Small intestine (tissue), 7 donors: ENCODE data around the gene ABCE1. TPM values are rescaled to one million over a fixed set of nuclear protein-coding genes. Genes with fewer than 3 reads are reported as not detected.

Experiments used
- DNase-seq, 2 donors: peaks; one replicate each; pipeline versions ENCODE4 v3.0.0 to v3.0.0-alpha.2; 2013
- FAIRE-seq: peaks from 2 replicates; lab custom pipeline; 2012; peaks lifted over from hg19 to GRCh38; lab: Jason Lieb, UNC
- H3K27ac ChIP-seq, 3 donors: one replicate each; pipeline ENCODE4 v1.5.1; 2013; ENCODE audit warnings: low read length in 2 of 3, mild to moderate bottlenecking in 2 of 3, control low read depth in 1 of 3, inconsistent platforms in 1 of 3, low read depth in 1 of 3, moderate library complexity in 1 of 3
- H3K27me3 ChIP-seq, 3 donors: one replicate each; pipeline ENCODE4 v1.6.1; 2013; ENCODE audit warnings: low read length in 3 of 3, inconsistent platforms in 1 of 3; ENCODE audit not compliant: control insufficient read depth in 3 of 3, insufficient read depth in 3 of 3
- H3K36me3 ChIP-seq, 3 donors: one replicate each; pipeline ENCODE4 v1.6.1; 2013; ENCODE audit warnings: low read length in 3 of 3, inconsistent platforms in 1 of 3, low read depth in 1 of 3, mild to moderate bottlenecking in 1 of 3, moderate library complexity in 1 of 3; ENCODE audit not compliant: control insufficient read depth in 3 of 3, insufficient read depth in 2 of 3
- H3K4me1 ChIP-seq, 3 donors: one replicate each; pipeline ENCODE4 v1.6.1; 2013; ENCODE audit warnings: low read length in 2 of 3, inconsistent platforms in 1 of 3, low read depth in 1 of 3, mild to moderate bottlenecking in 1 of 3, moderate library complexity in 1 of 3; ENCODE audit not compliant: control insufficient read depth in 3 of 3, insufficient read depth in 2 of 3
- H3K4me3 ChIP-seq, 3 donors: one replicate each; pipeline ENCODE4 v1.5.1; 2013; ENCODE audit warnings: low read length in 3 of 3, control low read depth in 1 of 3, inconsistent platforms in 1 of 3, low read depth in 1 of 3, mild to moderate bottlenecking in 1 of 3, moderate library complexity in 1 of 3
- H3K9me3 ChIP-seq, 2 donors: one replicate each; pipeline ENCODE4 v1.6.1; 2013; ENCODE audit warnings: low read depth in 1 of 2, low read length in 1 of 2; ENCODE audit not compliant: control insufficient read depth in 2 of 2, insufficient read depth in 1 of 2
- WGBS, 3 donors: extraction: QIAGEN DNeasy Blood & Tissue Kit; methylation state at CpG; one replicate each; pipeline ENCODE4 v1.1.7; 2013; 5-methylcytosine and 5-hydroxymethylcytosine counted together
- polyA plus RNA-seq, 4 donors: library from polyadenylated mRNA; stranded (reverse) in 3 of 4; unstranded in 1 of 4; fragments of 200-250 nt in 3 of 4; fragments of 120-200 nt in 1 of 4; gene quantifications; one replicate each; pipeline versions ENCODE4 v1.2.1 to v1.2.3, GENCODE V29; 2013
- donor health status: healthy with polysubstance abuse.
- donor health status: control.
- donor health status: control.
- donor health status: Bipolar disorder and iron deficiency.
- donor health status: healthy.

Gene ABCE1
- polyA plus RNA-seq, 4 donors, result 7.8 to 52.9 (median 21.4) TPM

GRCh38 chr4:145093638-145094037 lies 4.5 kb upstream of the ABCE1 start:
- Histone ChIP-seq H3K4me3 (no peak overlapping the region), H3K9me3 (peaks cover 0 to 5% of the 10 kb centered on the region in 2 donors), H3K27ac (no peak overlapping the region), H3K36me3 (peaks cover 4 to 12% (median 11%) of the 10 kb centered on the region in 3 donors), H3K27me3 (no peaks in the 10 kb centered on the region), H3K4me1 (peaks cover 3 to 6% (median 3%) of the 10 kb centered on the region in 3 donors)
- DNase-seq, result no peak
- FAIRE-seq, result no peak
- 97 to 100% (median 98%) methylated on average over 2 of the region's 2 CpGs for WGBS, 3 donors

- DNase-seq, result no peak
- Histone ChIP-seq H3K36me3 (peaks cover 4 to 9% (median 9%) of the 10 kb centered on the region in 3 donors), H3K27ac (peak overlapping the region; percentile 88 to 98 (median 98)), H3K4me3 (peak overlapping the region; percentile 68 to 93 (median 70)), H3K27me3 (no peaks in the 10 kb centered on the region), H3K9me3 (peaks cover 0 to 5% of the 10 kb centered on the region in 2 donors), H3K4me1 (peaks cover 3 to 11% (median 9%) of the 10 kb centered on the region in 3 donors)
- 6 to 10% (median 7%) methylated on average over 10 of the region's 10 CpGs for WGBS, 3 donors
- FAIRE-seq, result no peak
Measured at GRCh38 chr4:145097331-145097820, 735 bp upstream of the ABCE1 start.

GRCh38 chr4:145098675-145099037 lies 545 bp downstream of the ABCE1 start:
- 0 to 1% (median 0%) methylated on average over 9 of the region's 9 CpGs for WGBS, 3 donors
- H3K4me3 ChIP-seq, result peak overlapping the region; percentile 68 to 93 (median 70)
- FAIRE-seq (no peak), DNase-seq (peak; percentile 55 to 78)
- peaks cover 4 to 7% (median 6%) of the 10 kb centered on the region in 3 donors for H3K36me3 ChIP-seq
- H3K27me3 ChIP-seq, result no peaks in the 10 kb centered on the region
- H3K27ac ChIP-seq, result peak overlapping the region; percentile 88 to 98 (median 98)
- H3K4me1 ChIP-seq, result peaks cover 3 to 13% (median 9%) of the 10 kb centered on the region in 3 donors
- H3K9me3 ChIP-seq, result peaks cover 0 to 5% of the 10 kb centered on the region in 2 donors

GRCh38 chr4:145099653-145100052 lies 1.5 kb downstream of the ABCE1 start:
- Histone ChIP-seq H3K27ac (no peak overlapping the region), H3K9me3 (no peaks in the 10 kb centered on the region), H3K4me1 (peaks cover 3 to 13% (median 9%) of the 10 kb centered on the region in 3 donors), H3K36me3 (peaks cover 0 to 5% (median 2%) of the 10 kb centered on the region in 3 donors), H3K27me3 (no peaks in the 10 kb centered on the region), H3K4me3 (no peak overlapping the region)
- 14 to 18% (median 18%) methylated on average over 5 of the region's 5 CpGs for WGBS, 3 donors
- DNase-seq (peak in 1 of 2 donors; percentile 8), FAIRE-seq (no peak)

- H3K4me1 ChIP-seq, result peaks cover 3 to 13% (median 9%) of the 10 kb centered on the region in 3 donors
- H3K36me3 ChIP-seq, result peaks cover 0 to 5% (median 0%) of the 10 kb centered on the region in 3 donors
- WGBS, 3 donors, result 92 to 98% (median 95%) methylated on average over 1 of the region's 1 CpG
- no peak for FAIRE-seq
- no peak overlapping the region for H3K27ac ChIP-seq
- no peak overlapping the region for H3K4me3 ChIP-seq
- DNase-seq, result no peak
- H3K9me3 ChIP-seq, result no peaks in the 10 kb centered on the region
- no peaks in the 10 kb centered on the region for H3K27me3 ChIP-seq
Measured at GRCh38 chr4:145101091-145101490, 3.0 kb downstream of the ABCE1 start.

- Histone ChIP-seq H3K27ac (no peak overlapping the region), H3K27me3 (no peaks in the 10 kb centered on the region), H3K36me3 (peaks cover 0 to 2% (median 0%) of the 10 kb centered on the region in 3 donors), H3K4me3 (no peak overlapping the region), H3K9me3 (no peaks in the 10 kb centered on the region), H3K4me1 (peaks cover 0 to 11% (median 2%) of the 10 kb centered on the region in 3 donors)
- FAIRE-seq, result no peak
- WGBS, 3 donors, result 82 to 91% (median 84%) methylated on average over 2 of the region's 2 CpGs
- no peak for DNase-seq
Measured at GRCh38 chr4:145102619-145103018, 4.5 kb downstream of the ABCE1 start.

- H3K9me3 ChIP-seq, result no peaks in the 10 kb centered on the region
- no peak overlapping the region for H3K27ac ChIP-seq
- H3K27me3 ChIP-seq, result no peaks in the 10 kb centered on the region
- no peak overlapping the region for H3K4me3 ChIP-seq
- no peak for FAIRE-seq
- no peak for DNase-seq
- peaks cover 0 to 11% (median 2%) of the 10 kb centered on the region in 3 donors for H3K4me1 ChIP-seq
- WGBS, 3 donors, result 80 to 96% (median 83%) methylated on average over 3 of the region's 3 CpGs
- H3K36me3 ChIP-seq, result peaks cover 2 to 4% (median 2%) of the 10 kb centered on the region in 3 donors
Measured at GRCh38 chr4:145103496-145103895, 5.4 kb downstream of the ABCE1 start.

- Histone ChIP-seq H3K27me3 (no peaks in the 10 kb centered on the region), H3K9me3 (no peaks in the 10 kb centered on the region), H3K4me1 (peaks cover 0 to 2% (median 0%) of the 10 kb centered on the region in 3 donors), H3K27ac (no peak overlapping the region), H3K4me3 (no peak overlapping the region), H3K36me3 (peaks cover 2 to 11% (median 4%) of the 10 kb centered on the region in 3 donors)
- DNase-seq, result no peak
- FAIRE-seq, result no peak
- 60 to 69% (median 64%) methylated on average over 2 of the region's 2 CpGs for WGBS, 3 donors
Measured at GRCh38 chr4:145107126-145107525, 9.0 kb downstream of the ABCE1 start.

GRCh38 chr4:145108128-145108527 lies 10.0 kb downstream of the ABCE1 start:
- Histone ChIP-seq H3K9me3 (no peaks in the 10 kb centered on the region), H3K27me3 (no peaks in the 10 kb centered on the region), H3K27ac (no peak overlapping the region), H3K4me1 (no peaks in the 10 kb centered on the region), H3K36me3 (peaks cover 2 to 11% (median 9%) of the 10 kb centered on the region in 3 donors), H3K4me3 (no peak overlapping the region)
- FAIRE-seq, result no peak
- no peak for DNase-seq
